Cardiac fibroblast (primary cell): ENCODE data around the gene KIF13A.

Experiments used
- DNase-seq, 2 donors: peaks; one replicate each; pipeline versions ENCODE4 v3.0.0 to v3.0.0-alpha.2; 2010; ENCODE audit warnings: low read depth in 2 of 2
- H3K4me3 ChIP-seq, 2 donors: replicated peaks in 1 of 2; 1 replicate in 1 of 2; 2 replicates in 1 of 2; pipeline ENCODE4 v1.5.1; 2011; ENCODE audit warnings: low read depth in 2 of 2, low read length in 2 of 2, mild to moderate bottlenecking in 2 of 2, moderate library complexity in 1 of 2
- CTCF ChIP-seq: IDR thresholded peaks from one replicate; pipeline ENCODE4 v1.5.1; 2011; ENCODE audit warnings: low read depth, mild to moderate bottlenecking, low read length, inconsistent platforms

Gene KIF13A

GRCh38 chr6:17883665-17884497 is 103.6 kb downstream of the KIF13A start:
- DNase-seq = no peak
- no peak for TF ChIP-seq CTCF
- no peak overlapping the region for H3K4me3 ChIP-seq

GRCh38 chr6:17881085-17881858 is 106.2 kb downstream of the KIF13A start:
- H3K4me3 ChIP-seq = no peak overlapping the region
- no peak for DNase-seq
- TF ChIP-seq CTCF = no peak

- DNase-seq = peak in 1 of 2 donors; percentile 47
- no peak for TF ChIP-seq CTCF
- no peak overlapping the region for H3K4me3 ChIP-seq
Observed at GRCh38 chr6:17879184-17879583, 108.3 kb downstream of the KIF13A start.

GRCh38 chr6:17878734-17879133 is 108.7 kb downstream of the KIF13A start:
- DNase-seq = no peak
- no peak for TF ChIP-seq CTCF
- H3K4me3 ChIP-seq = no peak overlapping the region

- no peak overlapping the region for H3K4me3 ChIP-seq
- DNase-seq = peak in 1 of 2 donors; percentile 20
- no peak for TF ChIP-seq CTCF
Observed at GRCh38 chr6:17877895-17878440, 109.5 kb downstream of the KIF13A start.

GRCh38 chr6:17877196-17877894 is 110.1 kb downstream of the KIF13A start:
- H3K4me3 ChIP-seq = no peak overlapping the region
- peak; percentile 55 to 83 for DNase-seq
- TF ChIP-seq CTCF = no peak
